Nephron progenitor cell (in vitro differentiated cells): ENCODE data around the gene LBP.
"Not testable (repeated sequence)": the region's sequence is repeated elsewhere in the genome, so short reads cannot be mapped to it uniquely, and the experiment has no call there.

ENCODE experiments used
- DNase-seq: peaks from one replicate; pipeline ENCODE4 v3.0.0; 2021
- H3K27ac Mint-ChIP-seq: 2 replicates; pipeline ENCODE4 v1.8.0; 2021; ENCODE audit warnings: mild to moderate bottlenecking, moderate library complexity, mixed read lengths
- H3K27me3 Mint-ChIP-seq: 2 replicates; pipeline ENCODE4 v1.8.0; 2021; ENCODE audit warnings: mild to moderate bottlenecking, low read depth, mixed read lengths; ENCODE audit not compliant: poor library complexity
- H3K36me3 Mint-ChIP-seq: 2 replicates; pipeline ENCODE4 v1.8.0; 2021; ENCODE audit warnings: low read depth, mixed read lengths
- H3K4me1 Mint-ChIP-seq: 2 replicates; pipeline ENCODE4 v1.8.0; 2021; ENCODE audit warnings: mixed read lengths
- H3K4me3 Mint-ChIP-seq: 2 replicates; pipeline ENCODE4 v1.8.0; 2021; ENCODE audit warnings: mild to moderate bottlenecking, moderate library complexity, mixed read lengths
- H3K9me3 Mint-ChIP-seq: 2 replicates; pipeline ENCODE4 v1.8.0; 2021; ENCODE audit warnings: mild to moderate bottlenecking, moderate library complexity, mixed read lengths
- CTCF ChIP-seq: fragments of 200-600 bp; sonication (generic); IDR thresholded peaks from 2 replicates; pipeline ENCODE4 v1.5.0; 2021; ENCODE audit warnings: antibody characterized with exemption

The LBP gene

GRCh38 chr20:38313676-38314075 lies 32.6 kb upstream of the LBP start:
- H3K4me3 Mint-ChIP-seq: no peak overlapping the region
- peaks cover 27% of the 10 kb centered on the region for H3K27me3 Mint-ChIP-seq
- no peak for DNase-seq
- H3K4me1 Mint-ChIP-seq: no peaks in the 10 kb centered on the region
- no peak overlapping the region for H3K27ac Mint-ChIP-seq
- peaks cover 4% of the 10 kb centered on the region for H3K9me3 Mint-ChIP-seq
- H3K36me3 Mint-ChIP-seq: no peaks in the 10 kb centered on the region
- TF ChIP-seq CTCF: no peak

GRCh38 chr20:38314350-38314749 lies 31.9 kb upstream of the LBP start:
- H3K27ac Mint-ChIP-seq, H3K4me1 Mint-ChIP-seq, DNase-seq, H3K36me3 Mint-ChIP-seq, H3K4me3 Mint-ChIP-seq, H3K9me3 Mint-ChIP-seq: not testable (repeated sequence)
- peaks cover 34% of the 10 kb centered on the region for H3K27me3 Mint-ChIP-seq

GRCh38 chr20:38315290-38315966 lies 30.9 kb upstream of the LBP start:
- DNase-seq: no peak
- no peaks in the 10 kb centered on the region for H3K4me1 Mint-ChIP-seq
- no peak overlapping the region for H3K27ac Mint-ChIP-seq
- peaks cover 45% of the 10 kb centered on the region for H3K27me3 Mint-ChIP-seq
- TF ChIP-seq CTCF: no peak
- no peak overlapping the region for H3K4me3 Mint-ChIP-seq
- H3K9me3 Mint-ChIP-seq: no peaks in the 10 kb centered on the region
- H3K36me3 Mint-ChIP-seq: no peaks in the 10 kb centered on the region

GRCh38 chr20:38316341-38316740 lies 29.9 kb upstream of the LBP start:
- Mint-ChIP-seq H3K4me1 (no peaks in the 10 kb centered on the region), H3K27ac (no peak overlapping the region), H3K9me3 (no peaks in the 10 kb centered on the region), H3K27me3 (peaks cover 50% of the 10 kb centered on the region), H3K36me3 (no peaks in the 10 kb centered on the region), H3K4me3 (no peak overlapping the region)
- DNase-seq: no peak
- TF ChIP-seq CTCF: no peak

- TF ChIP-seq CTCF: no peak
- H3K27ac Mint-ChIP-seq: no peak overlapping the region
- H3K36me3 Mint-ChIP-seq: no peaks in the 10 kb centered on the region
These were observed 28.9 kb upstream of the LBP start for GRCh38 chr20:38317422-38317821.

GRCh38 chr20:38320221-38320620 lies 26.1 kb upstream of the LBP start:
- Mint-ChIP-seq H3K9me3 (no peaks in the 10 kb centered on the region), H3K36me3 (no peaks in the 10 kb centered on the region), H3K4me3 (no peak overlapping the region), H3K27ac (no peak overlapping the region), H3K27me3 (peaks cover 68% of the 10 kb centered on the region), H3K4me1 (no peaks in the 10 kb centered on the region)
- TF ChIP-seq CTCF: no peak
- no peak for DNase-seq

More at GRCh38 chr20:38317422-38317821, 28.9 kb upstream of the LBP start:
- no peak for DNase-seq
- Mint-ChIP-seq H3K4me1 (no peaks in the 10 kb centered on the region), H3K9me3 (no peaks in the 10 kb centered on the region), H3K27me3 (peaks cover 48% of the 10 kb centered on the region), H3K4me3 (no peak overlapping the region)
